GM21717 (cell line): ENCODE measurements around the gene SENP7.
"Not testable (repeated sequence)": the region's sequence is repeated elsewhere in the genome, so short reads cannot be mapped to it uniquely, and the experiment has no call there.

Experiments
- ATAC-seq: cut with Tn5 transposase; IDR thresholded peaks from one replicate; pipeline ENCODE4 v1.9.1; 2021; ENCODE audit warnings: mild to moderate bottlenecking, moderate library complexity; ENCODE audit not compliant: unreplicated experiment

The SENP7 gene, protein sequence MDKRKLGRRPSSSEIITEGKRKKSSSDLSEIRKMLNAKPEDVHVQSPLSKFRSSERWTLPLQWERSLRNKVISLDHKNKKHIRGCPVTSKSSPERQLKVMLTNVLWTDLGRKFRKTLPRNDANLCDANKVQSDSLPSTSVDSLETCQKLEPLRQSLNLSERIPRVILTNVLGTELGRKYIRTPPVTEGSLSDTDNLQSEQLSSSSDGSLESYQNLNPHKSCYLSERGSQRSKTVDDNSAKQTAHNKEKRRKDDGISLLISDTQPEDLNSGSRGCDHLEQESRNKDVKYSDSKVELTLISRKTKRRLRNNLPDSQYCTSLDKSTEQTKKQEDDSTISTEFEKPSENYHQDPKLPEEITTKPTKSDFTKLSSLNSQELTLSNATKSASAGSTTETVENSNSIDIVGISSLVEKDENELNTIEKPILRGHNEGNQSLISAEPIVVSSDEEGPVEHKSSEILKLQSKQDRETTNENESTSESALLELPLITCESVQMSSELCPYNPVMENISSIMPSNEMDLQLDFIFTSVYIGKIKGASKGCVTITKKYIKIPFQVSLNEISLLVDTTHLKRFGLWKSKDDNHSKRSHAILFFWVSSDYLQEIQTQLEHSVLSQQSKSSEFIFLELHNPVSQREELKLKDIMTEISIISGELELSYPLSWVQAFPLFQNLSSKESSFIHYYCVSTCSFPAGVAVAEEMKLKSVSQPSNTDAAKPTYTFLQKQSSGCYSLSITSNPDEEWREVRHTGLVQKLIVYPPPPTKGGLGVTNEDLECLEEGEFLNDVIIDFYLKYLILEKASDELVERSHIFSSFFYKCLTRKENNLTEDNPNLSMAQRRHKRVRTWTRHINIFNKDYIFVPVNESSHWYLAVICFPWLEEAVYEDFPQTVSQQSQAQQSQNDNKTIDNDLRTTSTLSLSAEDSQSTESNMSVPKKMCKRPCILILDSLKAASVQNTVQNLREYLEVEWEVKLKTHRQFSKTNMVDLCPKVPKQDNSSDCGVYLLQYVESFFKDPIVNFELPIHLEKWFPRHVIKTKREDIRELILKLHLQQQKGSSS

DNA sequence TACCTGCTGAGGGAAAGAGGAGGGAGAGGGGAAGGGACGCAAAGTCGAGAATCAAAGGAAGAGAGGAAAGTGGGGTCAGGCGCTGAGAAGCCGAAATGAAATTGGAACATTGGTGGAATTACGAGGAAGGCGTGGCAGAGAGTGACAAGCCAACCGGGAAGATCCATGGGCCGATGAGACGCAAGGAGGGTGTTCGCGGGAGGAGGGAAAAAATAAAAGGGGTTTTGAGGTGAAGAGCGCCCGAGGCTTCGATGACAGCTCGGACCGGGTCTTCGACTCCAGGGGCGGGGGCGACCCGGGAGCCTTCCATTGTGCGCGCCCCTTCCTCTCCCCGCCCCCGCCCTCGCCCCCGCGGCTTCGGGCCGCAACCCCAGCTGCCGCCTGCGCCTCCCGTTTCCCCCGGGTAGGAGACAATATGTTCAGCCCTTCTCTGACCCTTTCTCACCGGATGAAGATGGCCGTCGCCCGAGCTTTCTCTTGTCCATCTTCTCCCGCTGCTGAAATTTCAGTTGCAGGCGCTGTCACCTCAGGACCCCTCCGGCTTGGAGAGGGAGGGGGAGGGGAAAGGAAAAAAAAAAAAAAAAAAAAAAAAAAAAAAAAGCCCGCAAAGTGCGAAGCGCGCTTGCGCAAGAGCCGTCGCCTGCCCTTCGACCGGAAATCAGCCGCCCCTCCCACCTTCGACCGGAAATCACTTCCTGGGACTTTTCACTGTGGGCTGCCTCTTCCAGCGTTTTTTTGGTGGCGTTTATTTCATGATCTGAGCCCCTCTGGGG, at the start of gene SENP7:
SENP7 (minus strand) TSS at position 567 of the 773 bp plus-strand sequence; CDS start at position 485, 82 bp downstream.
- peak; percentile 61 for ATAC-seq

DNA sequence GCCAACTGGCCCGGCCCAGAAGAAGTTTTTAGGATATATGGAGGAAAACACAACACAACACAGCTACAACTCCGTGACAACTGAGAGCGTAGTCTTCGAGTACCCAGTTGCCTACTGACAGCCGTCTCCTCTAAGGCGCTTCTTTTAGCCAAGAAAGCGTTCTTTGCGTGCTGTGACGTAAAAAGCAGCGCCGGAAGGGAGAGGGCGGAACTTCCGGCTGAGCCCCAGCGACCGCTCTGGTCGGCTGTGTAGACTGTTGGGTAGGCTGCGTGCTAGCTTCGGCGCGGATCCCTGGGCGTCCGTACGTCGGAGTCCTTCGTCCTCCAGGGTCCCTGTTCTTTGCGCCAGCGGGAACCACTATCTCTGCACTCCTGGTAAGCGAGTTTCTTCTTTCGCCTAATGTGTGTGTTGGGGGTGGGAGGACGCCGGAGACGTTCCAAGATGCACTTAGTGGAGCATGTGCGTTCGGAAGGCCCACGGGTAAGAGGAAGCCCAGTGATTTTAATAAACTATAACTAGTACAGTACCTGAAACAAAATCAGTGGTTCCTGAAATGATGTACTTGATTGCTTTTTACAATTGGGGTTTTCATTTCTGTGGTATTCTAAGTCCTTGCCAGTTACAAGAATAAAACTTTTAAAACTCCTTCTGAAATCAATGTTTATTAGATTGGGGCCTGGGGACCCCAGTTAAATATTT, 48.8 kb upstream of the SENP7 start, which contains the start of gene TRMT10C:
TRMT10C (plus strand) TSS at position 239 of the 699 bp plus-strand sequence. CDS start 2,914 bp downstream, outside the sequence.
- peak; percentile 100 for ATAC-seq

GRCh38 chr3:101556064-101556463, 43.1 kb upstream of the SENP7 start:
- no peak for ATAC-seq

DNA sequence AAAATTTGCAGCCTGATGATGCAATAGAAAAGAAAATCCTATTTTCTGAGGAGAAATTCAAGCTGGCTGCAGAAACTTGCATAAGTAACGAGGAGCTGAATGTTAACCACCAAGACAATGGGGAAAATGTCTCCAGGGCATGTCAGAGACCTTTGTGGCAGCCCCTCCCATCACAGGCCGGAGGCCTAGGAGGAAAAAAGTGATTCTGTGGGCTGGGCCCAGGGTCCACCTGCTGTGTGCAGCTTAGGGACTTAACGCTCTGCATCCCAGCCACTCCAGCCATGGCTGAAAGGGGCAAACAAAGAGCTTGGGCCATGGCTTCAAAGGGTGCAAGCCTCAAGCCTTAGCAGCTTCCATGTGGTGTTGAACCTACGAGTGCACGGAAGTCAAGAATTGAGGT, 40.4 kb upstream of the SENP7 start:
- not testable (repeated sequence) for ATAC-seq

DNA sequence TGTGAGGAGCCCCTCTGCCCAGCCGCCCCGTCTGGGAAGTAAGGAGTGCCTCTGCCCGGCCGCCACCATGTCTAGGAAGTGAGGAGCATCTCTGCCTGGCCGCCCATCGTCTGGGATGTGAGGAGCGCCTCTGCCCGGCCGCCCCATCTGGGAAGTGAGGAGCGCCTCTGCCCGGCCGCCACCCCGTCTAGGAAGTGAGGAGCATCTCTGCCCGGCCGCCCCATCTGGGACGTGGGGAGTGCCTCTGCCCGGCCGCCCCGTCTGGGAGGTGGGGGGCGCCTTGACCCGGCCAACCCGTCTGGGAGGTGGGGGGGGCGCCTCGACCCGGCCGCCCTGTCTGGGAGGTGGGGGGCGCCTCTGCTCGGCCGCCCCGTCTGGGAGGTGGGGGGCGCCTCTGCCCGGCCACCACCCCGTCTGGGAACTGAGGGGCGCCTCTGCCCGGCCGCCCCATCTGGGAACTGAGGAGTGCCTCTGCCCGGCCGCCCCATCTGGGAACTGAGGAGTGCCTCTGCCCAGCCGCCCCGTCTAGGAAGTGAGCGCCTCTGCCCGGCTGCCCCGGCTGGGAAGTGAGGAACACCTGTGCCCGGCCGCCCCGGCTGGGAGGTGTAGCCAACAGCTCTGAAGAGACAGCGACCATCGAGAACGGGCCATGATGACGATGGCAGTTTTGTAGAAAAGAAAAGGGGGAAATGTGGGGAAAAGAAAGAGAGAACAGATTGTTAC, 38.5 kb upstream of the SENP7 start:
- ATAC-seq, result not testable (repeated sequence)

DNA sequence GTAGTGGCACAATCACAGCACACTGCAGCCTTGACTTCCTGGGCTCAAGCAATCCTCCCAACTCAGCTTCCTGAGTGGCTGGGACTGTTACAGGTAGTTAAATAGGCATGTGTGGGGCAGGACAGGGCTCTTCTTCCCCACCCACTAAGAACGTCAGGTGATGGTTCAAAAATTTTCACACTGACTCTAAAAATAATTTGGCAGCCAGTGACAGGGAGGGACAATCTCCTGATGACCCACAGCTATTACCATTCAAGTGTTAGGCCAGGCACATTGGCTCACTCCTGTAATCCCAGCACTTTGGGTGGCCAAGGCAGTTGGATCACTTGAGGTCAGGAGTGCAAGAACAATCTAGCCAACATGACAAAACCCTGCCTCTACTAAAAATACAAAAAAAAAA, 36.5 kb upstream of the SENP7 start:
- no peak for ATAC-seq

DNA sequence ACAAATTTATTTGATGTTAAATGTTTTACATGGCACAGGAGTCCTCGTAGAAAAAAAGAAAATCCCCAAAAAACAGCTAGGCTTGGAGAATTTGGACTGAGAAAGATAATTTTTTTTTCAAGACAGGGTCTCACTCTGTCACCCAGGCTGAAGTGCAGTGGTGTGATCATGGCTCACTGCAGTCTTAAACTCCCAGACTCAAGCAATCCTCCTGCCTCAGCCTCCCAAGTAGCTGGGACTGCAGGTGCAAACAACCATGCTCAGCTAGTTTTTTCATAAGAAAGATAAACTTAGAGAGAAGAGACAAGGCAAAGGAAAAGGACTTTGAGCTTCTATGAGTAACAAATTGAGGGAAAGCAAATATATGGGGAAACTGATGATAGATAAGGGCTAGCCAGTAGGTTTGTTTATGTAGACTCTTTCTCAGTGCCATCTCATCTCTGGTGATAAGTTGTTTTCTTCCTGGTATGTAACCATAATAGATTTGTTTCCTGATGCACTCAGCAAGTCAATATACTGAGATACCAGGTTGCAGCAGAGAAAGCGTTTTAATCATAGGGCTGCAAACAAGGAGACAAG, 35.6 kb upstream of the SENP7 start:
- no peak for ATAC-seq

DNA sequence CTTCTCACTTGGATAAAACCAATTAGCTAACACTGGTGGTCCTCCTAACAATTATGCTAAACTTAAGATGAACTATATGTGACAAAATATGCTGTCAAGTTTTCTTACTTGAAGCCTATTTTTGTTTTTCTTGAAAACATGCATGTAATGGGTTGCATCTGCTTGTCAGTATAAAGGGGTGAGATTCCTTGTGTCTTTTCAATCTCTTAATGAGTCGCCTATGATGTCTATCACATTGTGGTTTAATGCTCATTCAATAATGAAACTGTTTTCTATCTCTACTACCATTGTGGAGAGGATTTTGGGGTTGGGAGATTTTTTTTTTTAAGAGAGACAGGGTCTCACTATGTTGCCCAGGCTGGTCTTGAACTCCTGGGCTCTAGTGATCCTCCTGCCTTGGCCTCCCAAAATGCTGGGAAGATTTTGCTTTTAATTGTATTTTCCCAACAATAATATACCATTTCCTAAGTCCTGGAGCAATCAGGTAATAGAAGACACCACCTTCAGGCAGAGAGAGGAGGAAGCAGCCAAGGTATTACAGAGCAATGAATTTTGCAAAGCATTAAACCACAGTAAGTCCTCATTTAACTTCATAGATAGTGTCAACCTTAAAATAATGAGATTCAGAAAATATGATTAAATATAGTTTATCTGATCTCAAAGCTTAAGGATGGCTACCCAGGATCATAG, 31.3 kb upstream of the SENP7 start:
- no peak for ATAC-seq

DNA sequence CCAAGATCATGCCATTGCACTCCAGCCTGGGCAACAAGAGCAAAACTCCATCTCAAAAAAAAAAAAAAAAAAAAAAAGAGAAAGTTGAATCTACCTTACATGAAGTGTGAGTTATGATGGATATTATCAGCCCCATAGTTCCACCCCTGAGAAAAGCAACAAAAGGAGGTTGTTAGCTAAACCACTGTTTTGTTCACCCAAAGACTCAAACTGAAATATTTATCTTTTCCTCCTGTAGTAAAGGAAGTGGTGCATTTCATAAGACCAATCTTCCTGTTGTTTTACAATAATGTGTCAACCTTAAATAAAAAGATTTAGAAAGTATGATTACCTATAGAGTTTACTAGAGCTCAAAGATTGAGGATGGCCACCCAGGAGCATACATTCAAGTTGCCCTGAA, 29.9 kb upstream of the SENP7 start:
- ATAC-seq, result no peak

- not testable (repeated sequence) for ATAC-seq
Observed at GRCh38 chr3:101536955-101537354, 23.9 kb upstream of the SENP7 start.

DNA sequence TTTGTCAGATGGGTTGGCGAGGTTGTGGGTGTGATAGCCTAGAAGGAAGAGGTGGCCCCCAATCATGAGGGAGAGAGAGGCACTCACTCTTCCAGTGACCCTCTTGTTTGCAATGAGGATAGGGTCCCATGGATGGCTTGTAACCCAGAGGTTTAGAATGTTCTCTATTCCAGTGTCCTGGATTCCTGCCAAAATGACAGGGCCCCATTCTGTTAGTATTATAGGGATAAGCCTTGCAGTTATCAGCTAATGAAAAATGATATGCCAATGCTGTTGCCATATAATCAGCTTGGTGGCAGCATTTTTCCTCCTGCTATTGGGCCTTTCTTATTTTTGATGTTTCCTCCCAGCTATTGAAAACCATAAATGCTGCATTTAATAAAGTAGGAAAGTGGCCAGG, 23.3 kb upstream of the SENP7 start:
- no peak for ATAC-seq

DNA sequence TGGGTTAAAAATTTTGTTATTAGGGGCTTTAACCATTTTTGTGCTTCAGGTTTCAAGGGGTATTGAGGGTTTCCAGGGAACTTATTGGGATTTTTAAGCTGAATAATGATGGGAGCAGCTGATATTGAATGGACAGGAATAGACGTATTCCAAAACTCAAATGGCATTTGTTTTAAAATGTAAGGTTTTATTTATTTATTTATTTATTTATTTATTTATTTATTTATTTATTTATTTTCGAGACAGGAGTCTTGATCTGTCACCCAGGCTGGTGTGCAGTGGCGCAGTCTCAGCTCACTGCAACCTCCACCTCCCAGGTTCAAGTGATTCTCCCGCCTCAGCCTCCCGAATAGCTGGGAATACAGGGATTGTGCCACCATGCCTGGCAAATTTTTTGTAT, 22.2 kb upstream of the SENP7 start:
- ATAC-seq, result no peak

DNA sequence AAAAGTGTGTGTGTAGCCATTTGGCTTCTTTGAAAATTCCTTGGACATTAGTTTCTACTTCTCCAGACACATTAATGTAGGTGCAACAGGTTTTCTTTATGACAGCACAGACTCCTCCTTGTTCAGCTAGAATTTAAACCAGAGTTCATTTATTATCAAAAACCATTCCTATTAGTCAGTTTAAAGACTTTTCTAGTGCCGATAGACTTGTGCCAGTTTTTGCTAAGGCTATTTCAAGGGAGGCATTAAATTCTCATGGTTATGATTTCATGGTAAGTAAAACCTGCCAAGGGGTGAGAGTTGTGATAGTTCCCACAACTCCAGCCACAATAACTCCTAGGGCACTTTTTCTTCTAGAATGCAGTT, 20.6 kb upstream of the SENP7 start:
- no peak for ATAC-seq

DNA sequence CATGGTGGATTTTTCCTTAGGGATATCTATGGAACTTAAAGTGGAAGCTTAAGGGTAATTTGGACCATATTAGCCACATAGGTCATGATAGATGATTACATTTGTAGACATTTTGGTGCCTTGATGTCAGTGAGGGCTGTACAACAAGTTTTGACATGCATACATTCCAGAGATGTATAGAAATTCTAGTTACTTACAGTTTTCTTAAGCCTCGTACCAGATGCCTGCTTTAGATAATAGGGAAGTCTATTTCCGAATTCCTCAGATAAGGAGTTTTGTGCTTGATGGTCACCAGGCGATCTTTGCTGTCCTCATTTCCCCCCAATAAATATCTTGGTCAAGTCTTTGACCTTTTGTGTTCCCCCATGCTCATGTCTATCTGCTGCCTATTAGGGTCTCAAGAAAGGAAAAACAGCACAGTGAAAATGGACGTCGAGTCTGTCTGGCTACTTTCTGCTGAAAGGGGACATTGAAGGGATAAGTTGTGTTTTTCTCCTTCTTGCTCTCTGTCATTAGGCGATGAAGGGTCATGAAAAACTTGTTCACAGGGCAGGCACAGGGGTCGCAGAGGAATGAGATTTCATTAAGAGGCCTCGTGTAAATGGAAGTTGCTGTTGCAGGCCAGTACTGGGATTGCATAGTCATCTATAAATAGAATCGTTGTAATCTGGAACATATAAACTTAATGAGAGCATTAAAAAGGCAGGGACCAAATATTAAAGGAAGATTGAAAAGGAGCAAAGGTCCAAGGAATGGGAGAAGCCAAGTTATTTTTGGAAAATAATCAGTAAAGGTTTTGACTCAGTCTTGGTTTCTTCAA, 20.0 kb upstream of the SENP7 start:
- ATAC-seq, result no peak

DNA sequence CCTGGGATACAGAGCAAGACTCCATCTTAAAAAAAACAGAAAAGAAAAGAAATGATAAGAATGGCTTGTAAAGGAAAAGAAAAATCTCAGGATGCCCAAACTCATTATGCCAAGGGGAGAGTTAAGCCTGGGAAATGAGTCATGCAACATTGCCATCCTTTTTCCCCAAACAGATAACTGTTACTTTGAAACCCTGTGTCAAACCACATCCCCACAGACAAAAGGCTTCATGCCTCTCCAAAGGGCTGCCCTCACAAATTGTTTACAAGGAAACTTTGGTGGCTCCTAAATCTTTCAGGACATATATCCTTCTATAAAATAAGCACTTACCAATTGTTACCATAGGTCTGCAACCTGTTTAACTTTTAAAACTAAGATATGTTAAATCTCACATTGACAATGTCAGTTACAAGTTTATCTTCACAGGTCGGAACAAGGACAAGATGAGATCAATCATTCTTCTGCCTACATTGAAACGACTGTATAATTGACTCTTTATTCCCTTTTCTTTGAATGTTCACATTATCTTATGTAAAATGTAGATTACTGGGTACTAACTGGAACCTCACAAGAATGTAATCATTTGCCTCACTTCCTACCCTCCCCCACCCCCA, 18.6 kb upstream of the SENP7 start:
- ATAC-seq, result no peak

DNA sequence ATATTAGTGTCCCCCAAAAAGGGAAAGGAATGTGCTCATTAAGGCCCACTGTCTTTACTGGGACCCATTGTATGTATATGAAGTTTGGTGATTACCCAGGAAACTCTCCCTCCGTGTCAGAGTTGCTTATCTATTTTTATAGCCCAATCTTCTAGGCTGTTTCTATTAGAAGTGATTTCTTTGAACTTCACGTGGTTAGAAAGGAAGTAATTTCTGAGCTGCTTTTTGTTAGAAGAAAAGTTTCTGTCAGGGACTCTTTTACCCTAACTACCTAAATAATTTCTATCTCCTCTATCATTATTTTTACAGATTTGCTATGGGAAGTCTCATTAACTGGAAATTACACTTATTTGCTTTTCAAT, 17.7 kb upstream of the SENP7 start:
- no peak for ATAC-seq
